NCI-H446 (cell line): ENCODE data around the gene BANF1.

Experiments
- DNase-seq, 2 experiments: peaks; one replicate each; lab custom pipeline; 2025; lab: John Stamatoyannopoulos, UW

The BANF1 gene

DNA sequence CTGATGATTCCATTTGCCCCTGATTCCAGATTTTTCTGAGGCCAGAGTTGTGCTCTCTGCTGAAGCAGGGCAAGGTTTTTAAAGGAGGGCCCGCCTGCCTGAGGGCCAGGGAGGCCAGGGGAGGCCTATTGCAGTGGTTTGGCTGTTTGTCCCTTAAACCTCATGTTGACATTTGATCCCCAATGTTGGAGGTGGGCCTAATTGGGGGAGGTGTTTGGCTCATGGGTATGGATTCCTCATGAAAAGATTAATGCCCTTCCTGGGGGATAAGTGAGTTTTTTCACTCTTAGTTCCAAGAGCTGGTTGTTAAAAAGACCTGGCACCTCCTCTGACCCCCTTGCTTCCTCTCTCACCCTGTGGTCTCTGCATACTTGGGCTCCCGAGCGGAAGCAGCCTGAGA is 37.5 kb downstream of the BANF1 start:
- DNase-seq, result no peak

DNA sequence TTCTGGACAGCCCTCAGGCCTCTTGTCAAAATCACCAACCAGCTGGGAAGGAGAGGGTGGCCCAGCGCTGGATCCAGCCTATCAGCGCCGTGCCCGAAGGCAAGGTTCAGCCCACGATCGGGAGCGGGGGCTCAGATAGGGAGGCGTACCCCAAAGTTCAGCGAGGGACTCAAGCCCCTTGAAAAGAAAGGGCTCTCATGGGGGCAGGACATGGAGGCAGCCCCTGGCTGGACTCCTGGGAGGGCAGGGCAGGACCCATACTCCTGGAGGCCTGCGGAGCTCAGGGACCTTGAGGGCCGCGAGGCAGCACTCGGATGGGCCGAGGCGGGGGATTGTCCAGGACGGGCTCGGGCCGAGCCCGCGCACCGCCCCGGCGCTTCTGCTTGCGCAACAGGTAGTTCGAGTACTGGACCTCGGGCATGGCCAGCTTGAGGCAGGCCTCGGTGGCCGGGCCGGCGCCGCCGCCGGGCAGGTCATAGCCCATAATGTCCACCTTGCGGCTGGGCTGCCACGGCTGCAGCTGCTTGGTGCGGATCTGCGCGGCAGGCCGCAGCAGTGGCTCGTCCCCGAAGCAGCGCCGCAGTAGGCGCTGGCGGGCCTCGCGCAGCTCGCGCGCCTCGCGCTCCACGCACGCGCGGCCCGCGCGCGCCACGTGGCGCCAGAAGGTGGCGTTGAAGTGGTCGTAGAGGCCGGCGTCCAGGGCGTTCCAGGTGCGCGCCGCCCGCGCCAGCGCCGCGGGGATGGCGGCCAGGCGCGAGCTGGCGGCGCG is 40.1 kb downstream of the BANF1 start:
- DNase-seq, result no peak

DNA sequence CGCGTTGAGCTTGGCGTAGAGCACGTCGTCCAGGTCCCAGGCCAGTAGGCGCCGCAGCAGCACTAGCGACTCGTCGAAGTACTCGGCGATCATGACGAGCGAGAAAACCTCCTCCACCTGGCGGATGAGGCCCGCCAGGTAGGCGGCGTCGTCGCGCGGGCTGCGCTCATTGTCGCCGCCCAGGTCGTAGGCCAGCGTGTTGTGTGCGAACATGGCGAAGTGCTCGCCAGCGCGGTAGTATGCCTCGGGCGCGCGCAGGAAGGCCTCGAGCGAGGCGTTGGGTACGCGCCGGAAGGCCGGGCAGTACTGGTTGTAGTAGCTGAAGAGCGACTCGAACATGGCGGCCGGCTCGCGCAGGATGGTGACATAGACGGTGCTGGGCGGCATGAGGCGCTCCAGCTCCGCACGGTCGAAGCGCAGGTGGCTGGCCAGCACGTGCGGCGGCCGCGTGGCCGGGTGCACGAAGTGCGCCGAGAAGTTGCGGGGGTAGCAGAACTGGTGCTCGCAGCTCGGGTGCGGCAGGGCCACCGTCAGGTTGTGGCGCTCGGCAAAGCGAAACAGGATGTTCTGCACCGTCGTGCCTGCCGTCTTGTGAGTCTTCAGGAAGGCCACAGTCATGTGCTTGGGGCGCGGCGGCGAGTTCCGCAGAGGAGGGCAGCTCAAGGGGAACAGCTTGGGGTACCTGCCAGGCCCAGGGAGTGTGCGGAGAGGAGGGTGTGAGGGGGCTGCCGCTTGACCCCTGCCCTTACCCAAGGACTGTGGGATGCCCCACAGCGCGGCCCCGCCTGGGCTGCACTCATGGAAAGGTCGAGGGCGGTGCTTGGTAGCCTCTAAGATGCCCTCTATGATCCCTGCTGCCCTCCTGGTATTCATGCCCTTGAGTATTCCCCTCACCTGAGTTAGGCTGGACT is 40.9 kb downstream of the BANF1 start:
- DNase-seq, result no peak

DNA sequence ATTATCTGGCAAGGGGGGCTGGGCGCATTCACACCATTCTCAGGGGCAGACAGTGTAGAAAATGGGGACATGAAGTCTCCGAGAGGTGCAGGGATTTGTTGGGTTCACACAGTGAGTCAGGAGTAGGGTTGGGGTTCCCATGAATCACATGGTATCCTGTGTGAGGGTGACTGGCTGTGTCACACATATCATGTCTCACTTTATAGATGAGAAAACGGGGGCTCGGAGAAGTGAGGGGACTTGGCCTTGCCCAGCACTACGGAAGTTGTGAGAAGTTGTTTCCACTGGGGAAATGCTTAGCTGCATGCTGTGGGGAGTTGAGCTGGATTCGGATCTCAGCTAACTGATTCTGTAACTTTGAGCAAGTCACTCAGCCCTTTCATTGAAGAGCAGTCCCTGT is 42.5 kb downstream of the BANF1 start:
- DNase-seq, result no peak

DNA sequence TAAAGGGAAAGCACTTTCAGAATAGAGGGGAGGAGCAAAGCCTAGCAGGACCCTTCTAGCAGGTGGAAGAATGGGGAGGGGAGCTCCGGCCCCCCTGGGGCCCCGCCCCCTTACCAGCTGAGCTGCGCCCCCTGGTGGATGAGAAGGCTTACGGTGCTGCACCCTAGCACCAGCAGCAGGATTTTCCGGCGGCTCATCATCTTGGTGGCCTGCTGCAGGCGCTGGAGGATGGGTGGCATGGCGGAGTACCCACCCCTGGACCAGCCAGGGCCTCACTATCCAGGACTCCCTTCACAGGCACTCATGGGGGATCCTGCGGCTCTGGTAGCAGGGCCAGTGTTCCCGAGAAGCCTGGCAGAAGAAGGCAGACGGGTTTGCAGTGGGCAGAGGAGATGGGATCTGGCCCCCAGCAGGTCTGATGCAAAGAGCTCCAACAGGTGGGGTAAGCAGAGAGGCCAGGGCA is 42.9 kb downstream of the BANF1 start:
- DNase-seq, result peak; percentile 36 to 80

DNA sequence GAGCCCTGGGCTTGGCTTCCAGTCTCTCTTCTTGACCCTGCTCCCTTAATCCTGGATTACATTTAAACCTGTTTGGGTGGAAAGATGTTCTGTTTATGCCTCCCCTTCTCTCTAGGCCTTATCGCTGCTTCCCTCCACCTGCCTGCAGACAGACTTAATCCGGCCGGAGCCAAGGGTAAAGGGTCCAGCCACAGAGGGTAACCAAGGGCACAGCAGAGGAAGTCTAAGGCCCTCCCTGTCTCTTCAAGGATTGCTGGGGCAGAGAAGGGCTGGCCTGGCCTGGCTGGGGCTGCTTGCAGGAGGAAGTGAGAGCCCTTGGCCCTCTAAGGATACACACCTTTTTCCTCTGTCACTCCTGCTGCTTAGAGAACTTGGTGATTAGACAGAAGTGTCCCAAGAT is 44.6 kb downstream of the BANF1 start:
- DNase-seq, result no peak

DNA sequence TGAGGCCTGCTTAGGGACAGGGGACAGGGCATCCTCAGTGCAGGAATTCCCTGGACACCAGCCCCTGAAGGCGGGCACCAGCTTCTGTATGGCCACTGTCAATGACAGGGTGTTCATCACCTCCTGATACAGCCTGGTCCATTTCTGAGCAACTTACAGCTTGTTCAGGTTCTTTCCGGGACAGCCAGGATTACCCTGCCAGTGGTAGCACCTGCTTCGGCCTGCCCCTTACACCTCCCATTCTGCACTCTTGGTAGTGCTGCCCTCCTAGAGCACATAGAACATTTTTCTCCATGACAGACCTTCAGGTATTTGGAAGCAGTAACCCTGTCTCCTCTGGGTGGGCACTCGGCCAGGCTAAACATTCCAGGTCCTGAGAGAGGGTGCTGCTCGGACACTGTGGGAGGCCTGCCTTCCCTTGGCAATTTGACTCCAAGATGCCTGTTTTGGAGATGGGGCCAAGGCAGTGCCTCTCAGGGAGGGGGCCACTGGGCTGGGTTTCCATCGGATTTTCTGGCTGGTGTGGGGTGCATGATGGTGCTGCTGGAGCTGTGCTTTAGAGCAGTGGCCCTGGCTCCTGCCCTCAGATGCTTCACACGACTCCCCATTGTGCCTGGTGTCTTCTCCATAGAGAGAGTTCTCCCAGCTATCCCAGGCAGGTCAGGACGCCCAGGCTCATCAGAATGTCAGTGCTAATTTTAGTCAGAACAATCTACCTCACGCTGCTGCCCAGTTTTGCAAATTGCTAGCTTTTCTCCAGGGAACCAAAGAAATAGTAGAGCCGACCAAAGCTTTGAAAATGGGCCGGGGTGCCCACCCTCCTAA is 45.5 kb downstream of the BANF1 start:
- no peak for DNase-seq

DNA sequence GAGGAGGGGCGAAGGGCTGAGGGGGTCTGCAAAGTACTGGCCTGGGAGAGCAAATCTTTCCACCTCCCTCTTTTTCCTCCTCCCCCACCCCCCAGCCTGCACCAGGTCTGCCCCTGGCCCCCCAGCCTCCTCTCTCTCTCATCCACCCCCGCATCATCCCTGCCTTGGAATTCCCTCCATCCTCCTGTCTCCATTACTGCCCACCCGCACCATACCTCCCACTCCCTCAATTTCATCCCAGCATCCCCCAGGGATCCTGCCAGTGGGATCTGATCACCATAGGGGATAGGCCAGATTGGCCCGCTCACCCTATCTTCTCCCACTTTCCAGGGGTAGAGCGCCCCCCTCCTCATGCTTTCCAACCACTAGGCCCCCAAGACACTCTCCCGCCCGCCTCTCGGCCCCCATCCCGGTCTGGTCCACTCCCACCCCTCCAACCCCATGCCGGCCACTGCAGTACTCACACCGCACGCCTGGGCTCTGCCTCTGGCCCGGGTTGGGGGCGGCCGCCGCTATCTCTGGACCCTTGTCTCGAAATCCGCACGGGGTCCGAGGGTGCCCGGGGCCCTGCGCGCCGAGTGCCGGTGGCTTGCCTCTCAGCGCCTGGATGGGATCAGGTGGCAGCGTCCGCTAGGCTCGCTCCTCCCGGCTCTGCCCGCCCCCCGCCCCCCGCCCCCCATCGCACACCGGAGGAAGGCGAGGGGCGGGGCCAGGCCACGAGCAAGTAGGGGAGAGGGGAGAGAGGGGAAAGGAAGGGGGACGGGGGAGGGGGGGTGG is 46.4 kb downstream of the BANF1 start, which contains the start of gene GAL3ST3:
Gene GAL3ST3 (minus strand): TSS at position 615 of the 777 bp plus-strand sequence. CDS start 3,746 bp downstream, outside the sequence.
- DNase-seq, result no peak

DNA sequence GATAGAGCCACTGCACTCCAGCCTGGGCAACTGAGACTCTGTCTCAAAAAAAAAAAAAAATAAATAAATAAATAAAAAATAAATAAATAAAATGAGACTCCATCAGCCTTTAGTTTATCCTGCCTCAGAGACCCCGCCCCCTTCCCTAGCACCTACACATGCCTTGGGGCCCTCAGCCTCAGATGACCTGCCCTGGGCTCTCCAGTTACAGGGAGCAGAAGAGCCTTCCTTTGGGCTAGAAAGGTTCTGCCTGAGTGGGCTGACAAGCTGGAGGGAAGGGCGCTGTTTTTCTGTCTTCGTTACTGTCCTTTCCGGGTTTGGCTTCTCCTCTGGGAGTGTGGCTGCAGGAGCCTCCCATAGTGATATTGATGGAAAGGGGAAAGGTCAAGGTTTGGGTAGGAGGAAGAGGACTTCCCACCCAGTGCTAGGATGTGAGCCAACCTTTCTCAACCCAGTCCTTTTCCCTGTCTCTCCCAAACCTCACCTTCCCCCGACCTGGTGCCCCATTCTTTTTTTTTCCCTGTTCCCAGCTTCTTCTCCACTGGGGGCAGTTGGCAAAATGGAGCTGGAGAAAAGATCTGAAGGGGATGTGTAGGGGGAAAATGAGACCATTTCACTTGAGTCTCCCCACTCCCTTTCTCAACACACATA is 48.4 kb downstream of the BANF1 start:
- DNase-seq, result no peak

DNA sequence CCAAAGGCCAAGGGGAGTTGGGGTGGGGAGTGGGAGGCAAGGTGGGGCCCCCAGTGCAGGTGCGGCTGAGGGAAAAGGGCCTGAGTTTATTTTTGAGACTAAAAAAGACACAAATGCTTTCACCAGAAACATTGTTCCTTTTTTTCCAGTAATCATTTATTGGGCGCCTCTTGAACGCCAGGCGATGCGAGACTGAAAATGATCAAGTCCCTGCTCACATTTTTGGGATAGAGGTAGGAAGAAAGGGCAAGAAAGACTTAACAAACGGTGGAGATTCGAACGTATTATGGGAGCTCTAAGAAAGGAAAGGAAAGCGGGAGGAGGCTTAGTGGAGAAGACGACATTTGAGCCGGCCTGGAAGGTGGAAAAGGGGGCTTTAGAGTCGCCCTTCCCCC is 49.1 kb downstream of the BANF1 start:
- no peak for DNase-seq

DNA sequence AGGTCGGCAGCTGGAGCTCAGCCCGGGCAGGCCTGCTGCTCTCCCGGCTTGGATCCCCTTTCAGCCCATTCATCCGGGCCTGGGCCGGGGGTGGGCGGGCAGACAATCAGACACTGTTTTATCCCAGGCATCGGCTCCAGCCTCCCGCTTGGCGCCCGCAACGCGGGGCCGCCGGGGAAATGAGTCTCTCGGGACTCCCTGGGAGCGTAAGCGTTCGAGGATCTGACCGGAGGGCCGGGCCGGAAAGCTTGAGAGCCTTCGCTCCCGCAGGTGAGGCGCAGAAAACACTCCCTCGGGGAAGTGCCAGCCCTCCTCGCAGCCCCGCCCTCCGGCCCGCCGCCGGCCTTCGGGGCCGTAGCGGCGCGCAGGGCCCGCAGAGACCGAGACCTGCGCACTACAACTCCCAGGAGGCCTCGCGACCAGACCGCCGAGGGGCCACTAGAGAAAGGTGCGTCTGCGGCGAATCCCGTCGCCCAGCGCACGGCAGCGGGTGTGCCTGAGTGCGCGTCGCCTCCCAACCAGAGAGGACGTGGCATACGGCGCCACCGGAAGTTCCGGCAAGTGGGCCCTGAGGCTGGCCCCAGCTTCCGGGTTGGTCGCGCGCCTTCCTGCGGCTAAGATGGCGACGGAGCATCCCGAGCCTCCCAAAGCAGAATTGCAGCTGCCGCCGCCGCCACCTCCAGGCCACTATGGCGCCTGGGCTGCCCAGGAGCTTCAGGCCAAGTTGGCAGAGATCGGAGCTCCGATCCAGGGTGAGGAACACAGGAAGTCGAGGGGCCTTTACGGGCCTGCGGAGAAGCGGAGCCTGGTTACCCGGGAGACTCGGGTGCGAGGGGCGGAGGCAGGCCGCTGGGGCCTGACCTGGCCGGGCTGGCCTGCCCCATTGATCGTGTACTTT is 49.7 kb downstream of the BANF1 start, which contains the start of gene SF3B2:
Gene SF3B2 (plus strand): TSS at position 599 of the 898 bp plus-strand sequence. CDS start 21 bp downstream, at position 620.
- DNase-seq, result peak; percentile 90 to 99

DNA sequence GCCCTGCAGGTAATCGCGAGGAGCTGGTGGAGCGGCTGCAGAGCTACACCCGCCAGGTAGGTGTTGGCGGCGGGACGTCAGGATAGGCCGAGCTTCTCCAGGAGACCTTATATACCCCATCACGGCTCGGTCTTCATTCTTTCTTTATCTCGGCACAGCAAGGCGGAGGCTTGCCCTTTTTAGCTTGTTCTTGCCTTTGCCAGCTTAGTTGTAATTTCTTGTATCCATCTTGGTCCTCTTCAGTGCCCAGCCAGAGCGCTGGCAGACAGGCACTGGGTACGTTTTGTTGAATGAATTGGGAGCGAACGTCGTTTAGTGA is 50.3 kb downstream of the BANF1 start:
- DNase-seq, result no peak
